DLD1 (cell line): ENCODE results near the gene OR1I1.
"Not testable (repeated sequence)": the region's sequence is repeated elsewhere in the genome, so short reads cannot be mapped to it uniquely, and the experiment has no call there.

Experiments
- in situ Hi-C: cut with HindIII; loops from 2 replicates; pipeline ENCODE4 v1.10.0; 2017; ENCODE audit warnings: low sequenced_read_pairs

Gene OR1I1

GRCh38 chr19:15097980-15098379, 16.0 kb downstream of the OR1I1 start:
- in situ Hi-C loops, result not testable (repeated sequence)

- in situ Hi-C loops, result no loop called here
Measured at GRCh38 chr19:15098460-15098859, 16.4 kb downstream of the OR1I1 start.

GRCh38 chr19:15099017-15099582, 17.1 kb downstream of the OR1I1 start:
- in situ Hi-C loops, result no loop called here

DNA sequence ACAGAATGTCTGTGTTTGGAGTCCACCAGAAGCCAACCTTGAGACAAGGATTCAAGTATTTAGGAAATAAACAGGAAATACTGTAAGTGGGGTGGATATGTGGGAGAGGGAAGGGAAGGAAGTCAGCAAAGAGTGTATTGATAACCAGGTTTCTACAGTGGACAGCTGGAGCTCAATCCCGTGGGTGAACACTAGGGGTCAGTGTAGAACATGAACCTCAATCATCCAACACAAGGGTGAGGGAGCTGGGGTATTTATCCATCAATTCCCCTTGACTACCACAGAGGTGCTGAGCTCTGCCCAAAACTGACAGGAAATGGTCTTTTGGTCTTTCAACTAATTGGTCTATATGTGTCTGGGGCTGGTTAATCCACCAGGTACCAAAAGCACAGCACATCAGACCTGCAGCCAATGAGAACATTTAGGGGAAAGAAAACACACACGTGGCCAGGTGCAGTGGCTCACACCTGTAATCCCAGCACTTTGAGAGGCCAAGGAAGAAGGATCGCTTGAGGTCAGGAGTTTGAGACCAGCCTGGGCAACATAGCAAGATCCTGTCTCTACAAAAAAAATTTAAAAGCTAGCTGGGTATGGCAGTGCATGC, 19.6 kb downstream of the OR1I1 start:
- in situ Hi-C loops, result no loop called here

DNA sequence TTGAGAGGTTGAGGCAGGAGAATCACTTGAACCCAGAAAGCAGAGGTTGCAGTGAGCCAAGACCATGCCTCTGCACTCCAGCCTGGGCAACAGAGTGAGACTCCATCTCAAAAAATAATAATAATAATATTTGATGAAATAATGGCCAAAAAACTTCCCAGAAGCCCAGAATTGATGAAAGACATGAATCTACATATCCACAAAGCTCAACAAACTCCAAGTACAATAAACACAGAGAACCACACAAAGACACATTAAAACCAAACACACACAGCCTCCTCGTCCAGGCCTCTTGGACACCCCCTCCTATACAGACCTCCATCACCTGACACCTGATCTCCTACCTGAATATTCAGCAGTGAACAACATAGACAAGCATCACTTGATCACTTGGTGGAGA, 22.0 kb downstream of the OR1I1 start:
- in situ Hi-C loops, result no loop called here

DNA sequence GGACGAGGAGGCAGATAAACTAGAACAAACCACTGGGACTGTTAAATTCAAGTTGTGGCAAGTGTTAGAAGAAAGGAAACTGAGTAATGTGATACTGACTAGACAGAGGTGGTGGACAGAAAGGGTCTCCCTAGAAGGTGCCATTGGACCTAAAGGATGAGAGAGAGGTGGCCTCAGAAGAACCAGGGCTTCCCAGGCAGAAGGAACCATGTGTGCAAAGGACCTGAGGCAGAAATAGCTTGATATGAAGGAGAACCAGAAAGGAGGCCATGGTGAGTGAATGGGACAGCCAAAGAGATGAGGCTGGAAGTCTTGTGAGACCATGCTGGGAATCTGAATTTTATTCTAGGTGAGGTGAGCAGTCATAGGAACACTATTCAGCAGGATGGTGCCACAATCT, 22.4 kb downstream of the OR1I1 start:
- in situ Hi-C loops, result no loop called here

GRCh38 chr19:15105044-15105443, 23.0 kb downstream of the OR1I1 start:
- in situ Hi-C loops, result no loop called here

- in situ Hi-C loops, result no loop called here
Measured at GRCh38 chr19:15107061-15108010, 25.3 kb downstream of the OR1I1 start, which contains the start of gene SYDE1. SYDE1 (plus strand) TSS chr19:15107401; CDS start chr19:15107434, 33 bp downstream.

DNA sequence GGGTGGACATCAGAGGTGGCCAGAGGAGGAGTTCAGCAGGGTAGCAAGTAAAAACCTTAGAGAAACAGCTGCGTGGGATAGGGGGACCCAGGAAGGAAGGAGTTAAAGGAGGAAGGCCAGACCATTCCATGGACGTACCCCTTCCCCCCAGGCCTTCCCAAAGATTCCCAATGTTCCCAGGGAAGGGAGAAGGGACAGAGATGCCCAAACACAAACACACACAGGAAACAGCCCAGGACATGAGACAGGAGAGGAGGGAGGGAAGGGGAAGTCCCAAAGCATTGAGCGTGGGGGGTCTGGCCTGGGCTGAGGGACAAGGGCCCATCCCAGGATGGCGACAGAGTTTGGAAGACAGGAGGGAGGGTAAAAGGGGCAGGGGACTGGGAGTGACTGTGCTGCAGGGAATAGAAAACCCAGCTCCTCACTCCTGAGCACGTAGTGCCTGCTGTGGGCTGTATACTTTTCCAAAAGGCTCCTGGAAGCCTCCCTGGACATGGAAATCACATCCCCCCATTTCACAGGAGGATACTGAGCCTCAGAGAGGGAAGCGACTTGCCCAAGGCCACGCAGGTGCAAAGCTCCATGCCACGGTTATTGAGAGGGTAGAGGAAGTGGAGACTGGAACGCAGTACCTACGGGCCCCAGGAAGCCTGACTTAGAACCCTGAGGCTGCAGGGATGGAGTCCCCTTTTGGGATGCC, 26.3 kb downstream of the OR1I1 start:
- in situ Hi-C loops, result no loop called here

DNA sequence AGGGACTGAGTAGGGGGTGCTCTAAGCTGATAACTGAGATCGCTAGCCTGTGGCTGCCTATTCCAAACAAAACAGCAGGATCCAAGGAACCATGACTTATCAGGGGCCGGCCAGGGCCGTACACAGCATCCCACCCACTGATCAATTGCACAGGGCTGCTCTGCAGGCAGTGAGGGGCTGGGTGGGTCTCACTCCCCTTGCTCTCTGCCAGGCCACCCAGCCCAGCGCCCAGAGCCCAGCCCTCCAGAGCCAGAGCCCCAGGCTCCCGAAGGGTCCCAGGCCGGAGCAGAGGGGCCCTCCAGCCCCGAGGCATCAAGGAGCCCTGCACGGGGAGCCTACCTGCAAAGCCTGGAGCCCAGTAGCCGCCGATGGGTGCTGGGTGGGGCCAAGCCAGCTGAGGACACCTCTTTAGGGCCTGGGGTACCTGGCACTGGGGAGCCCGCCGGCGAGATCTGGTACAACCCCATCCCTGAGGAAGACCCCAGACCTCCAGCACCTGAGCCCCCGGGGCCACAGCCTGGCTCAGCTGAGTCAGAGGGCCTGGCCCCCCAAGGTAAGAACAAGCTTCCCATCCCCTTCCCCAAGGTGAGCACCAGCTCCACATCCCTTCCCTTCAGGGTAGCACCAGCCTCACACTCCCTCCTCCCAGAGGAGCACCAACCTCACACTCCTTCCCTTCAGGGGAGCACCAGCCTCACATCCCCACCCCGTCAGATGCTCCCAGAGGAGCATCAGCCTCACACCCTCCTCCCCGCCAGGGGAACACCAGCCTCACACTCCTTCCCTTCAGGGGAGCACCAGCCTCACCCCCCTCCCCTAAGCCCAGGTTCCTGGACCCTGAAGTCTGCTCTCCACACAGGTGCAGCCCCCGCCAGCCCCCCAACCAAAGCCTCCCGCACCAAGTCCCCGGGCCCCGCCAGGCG, 27.1 kb downstream of the OR1I1 start:
- in situ Hi-C loops, result no loop called here

GRCh38 chr19:15109768-15110417, 27.9 kb downstream of the OR1I1 start:
- in situ Hi-C loops, result no loop called here

DNA sequence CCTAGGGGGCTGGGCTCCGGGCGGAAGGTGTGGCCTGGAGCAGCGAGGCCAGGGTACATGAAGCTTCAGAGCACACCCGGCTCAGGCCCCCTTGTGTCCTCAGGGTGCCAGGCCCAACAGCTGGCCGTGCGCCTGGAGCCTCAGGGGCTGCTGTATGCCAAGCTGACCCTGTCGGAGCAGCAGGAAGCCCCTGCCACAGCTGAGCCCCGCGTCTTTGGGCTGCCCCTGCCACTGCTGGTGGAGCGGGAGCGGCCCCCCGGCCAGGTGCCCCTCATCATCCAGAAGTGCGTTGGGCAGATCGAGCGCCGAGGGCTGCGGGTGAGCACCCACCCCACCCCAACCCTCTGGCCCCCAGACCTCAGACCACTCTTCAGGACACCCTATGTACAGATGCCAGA, 28.4 kb downstream of the OR1I1 start:
- in situ Hi-C loops, result no loop called here

- in situ Hi-C loops, result no loop called here
Measured at GRCh38 chr19:15111758-15112157, 29.7 kb downstream of the OR1I1 start.

DNA sequence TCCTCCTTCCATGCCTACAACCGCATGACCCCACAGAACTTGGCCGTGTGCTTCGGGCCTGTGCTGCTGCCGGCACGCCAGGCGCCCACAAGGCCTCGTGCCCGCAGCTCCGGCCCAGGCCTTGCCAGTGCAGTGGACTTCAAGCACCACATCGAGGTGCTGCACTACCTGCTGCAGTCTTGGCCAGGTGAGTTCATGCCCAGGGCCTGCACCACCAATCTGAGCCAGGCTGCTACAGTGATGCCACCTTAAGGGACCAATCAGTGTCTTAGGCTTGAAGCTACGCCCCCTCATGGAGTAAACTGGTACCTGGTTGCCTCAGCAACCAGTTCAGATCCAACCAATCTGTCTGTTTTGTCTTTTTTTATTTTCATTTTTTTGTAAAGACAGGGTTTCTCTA, 30.4 kb downstream of the OR1I1 start:
- in situ Hi-C loops, result no loop called here

DNA sequence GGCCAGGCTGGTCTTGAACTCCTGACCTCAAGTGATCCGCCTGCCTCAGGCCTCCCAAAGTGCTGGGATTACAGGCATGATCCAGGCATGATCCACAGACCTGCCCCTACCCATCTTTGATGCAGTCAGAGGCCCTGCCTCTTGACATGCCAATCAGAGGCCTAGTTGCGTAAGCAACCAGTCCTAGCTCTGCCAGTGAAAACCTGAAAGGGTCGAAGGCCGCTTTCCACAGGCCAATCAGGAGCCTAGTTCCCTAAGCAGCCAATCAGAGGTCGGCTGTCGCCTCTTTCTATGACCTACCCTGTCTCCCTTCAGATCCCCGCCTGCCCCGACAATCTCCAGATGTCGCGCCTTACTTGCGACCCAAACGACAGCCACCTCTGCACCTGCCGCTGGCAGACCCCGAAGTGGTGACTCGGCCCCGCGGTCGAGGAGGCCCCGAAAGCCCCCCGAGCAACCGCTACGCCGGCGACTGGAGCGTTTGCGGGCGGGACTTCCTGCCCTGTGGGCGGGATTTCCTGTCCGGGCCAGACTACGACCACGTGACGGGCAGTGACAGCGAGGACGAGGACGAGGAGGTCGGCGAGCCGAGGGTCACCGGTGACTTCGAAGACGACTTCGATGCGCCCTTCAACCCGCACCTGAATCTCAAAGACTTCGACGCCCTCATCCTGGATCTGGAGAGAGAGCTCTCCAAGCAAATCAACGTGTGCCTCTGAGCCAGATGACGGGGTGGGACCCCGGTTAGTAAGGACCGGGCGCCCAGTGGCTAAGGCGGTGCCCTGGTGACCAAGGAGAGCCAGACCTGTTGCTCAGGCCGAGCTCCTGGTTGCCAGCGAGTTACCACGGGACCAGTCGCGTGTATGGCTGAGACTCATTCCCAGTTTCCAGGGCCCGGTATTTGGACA, 31.5 kb downstream of the OR1I1 start:
- in situ Hi-C loops, result no loop called here

- in situ Hi-C loops, result no loop called here
Measured at GRCh38 chr19:15114153-15114540, 32.1 kb downstream of the OR1I1 start.

DNA sequence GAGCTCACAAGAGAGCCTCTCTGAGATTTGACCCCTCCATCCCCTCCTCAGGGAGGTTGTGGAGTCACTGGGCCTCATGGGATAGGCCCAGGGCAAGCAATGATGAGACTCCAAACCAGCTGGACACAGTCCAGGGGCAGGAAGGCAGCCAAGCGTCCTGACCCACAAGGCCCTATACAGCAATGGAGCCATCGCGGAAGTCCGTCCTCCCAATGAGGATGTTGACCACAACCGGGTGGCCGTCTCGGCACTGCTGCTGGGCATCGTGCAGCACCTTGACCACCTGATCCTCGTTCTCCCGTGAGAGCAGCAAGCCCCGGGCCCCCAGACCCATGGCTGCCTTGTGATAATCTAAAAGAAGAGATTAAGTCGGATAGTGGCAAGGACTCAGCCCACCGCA, 33.1 kb downstream of the OR1I1 start:
- in situ Hi-C loops, result no loop called here

- in situ Hi-C loops, result no loop called here
Measured at GRCh38 chr19:15115762-15116615, 34.0 kb downstream of the OR1I1 start.
